Measurements from ENCODE around the gene HNRNPA2B1. TPM values are rescaled to one million over a fixed set of nuclear protein-coding genes. Genes with fewer than 3 reads are reported as not detected.
"Not testable (repeated sequence)": the region's sequence is repeated elsewhere in the genome, so short reads cannot be mapped to it uniquely, and the experiment has no call there.

The HNRNPA2B1 gene
- total and polyA plus RNA-seq, 8 donors: 338 to 1,529 (median 1,312) TPM

GRCh38 chr7:26181474-26182227, 18.9 kb downstream of the HNRNPA2B1 start:
- H3K9me3 ChIP-seq: no peaks in the 10 kb centered on the region
- peaks cover 0 to 10% of the 10 kb centered on the region in 2 donors for H3K4me1 ChIP-seq
- no peaks in the 10 kb centered on the region for H3K27me3 ChIP-seq
- H3K27ac ChIP-seq: no peak overlapping the region
- ATAC-seq (no peak), DNase-seq (no peak)
- no peak for TF ChIP-seq CTCF (IDR thresholded peaks at IDR 0.05)
- peaks cover 0 to 22% of the 10 kb centered on the region in 2 donors for H3K36me3 ChIP-seq
- intact Hi-C loops (cut with DNase I): no loop called here
- H3K4me3 ChIP-seq: no peak overlapping the region

GRCh38 chr7:26180792-26181198, 19.8 kb downstream of the HNRNPA2B1 start:
- DNase-seq (no peak), ATAC-seq (peak; percentile 37)
- intact Hi-C loops (cut with DNase I): no loop called here
- no peak for TF ChIP-seq CTCF (IDR thresholded peaks at IDR 0.05)
- Histone ChIP-seq H3K4me3 (no peak overlapping the region), H3K9me3 (no peaks in the 10 kb centered on the region), H3K36me3 (peaks cover 0 to 16% of the 10 kb centered on the region in 2 donors), H3K27me3 (no peaks in the 10 kb centered on the region), H3K4me1 (peaks cover 0 to 6% of the 10 kb centered on the region in 2 donors), H3K27ac (no peak overlapping the region)

GRCh38 chr7:26179826-26180497, 20.6 kb downstream of the HNRNPA2B1 start:
- H3K4me3 ChIP-seq: no peak overlapping the region
- H3K27ac ChIP-seq: no peak overlapping the region
- TF ChIP-seq CTCF (IDR thresholded peaks at IDR 0.05): no peak
- H3K27me3 ChIP-seq: no peaks in the 10 kb centered on the region
- no peak for DNase-seq
- intact Hi-C loops (cut with DNase I): no loop called here
- peaks cover 0 to 6% of the 10 kb centered on the region in 2 donors for H3K4me1 ChIP-seq
- peak; percentile 3 for ATAC-seq
- peaks cover 0 to 7% of the 10 kb centered on the region in 2 donors for H3K36me3 ChIP-seq
- H3K9me3 ChIP-seq: no peaks in the 10 kb centered on the region

- Histone ChIP-seq H3K4me3 (no peak overlapping the region), H3K9me3 (no peaks in the 10 kb centered on the region), H3K27ac (no peak overlapping the region), H3K27me3 (no peaks in the 10 kb centered on the region), H3K4me1 (peaks cover 0 to 6% of the 10 kb centered on the region in 2 donors), H3K36me3 (peaks cover 0 to 2% of the 10 kb centered on the region in 2 donors)
- ATAC-seq (no peak), DNase-seq (no peak)
- TF ChIP-seq CTCF (IDR thresholded peaks at IDR 0.05): no peak
- intact Hi-C loops (cut with DNase I): no loop called here
These were observed 21.1 kb downstream of the HNRNPA2B1 start for GRCh38 chr7:26179422-26179821.

GRCh38 chr7:26178272-26178960, 22.1 kb downstream of the HNRNPA2B1 start:
- TF ChIP-seq CTCF (IDR thresholded peaks at IDR 0.05): no peak
- Histone ChIP-seq H3K4me1 (peaks cover 0 to 6% of the 10 kb centered on the region in 2 donors), H3K27me3 (no peaks in the 10 kb centered on the region), H3K36me3 (no peaks in the 10 kb centered on the region), H3K27ac (no peak overlapping the region), H3K4me3 (no peak overlapping the region), H3K9me3 (no peaks in the 10 kb centered on the region)
- DNase-seq (no peak), ATAC-seq (peak; percentile 5)
- intact Hi-C loops (cut with DNase I): no loop called here

- intact Hi-C loops (cut with DNase I); H3K36me3 ChIP-seq; H3K27ac ChIP-seq; DNase-seq; H3K4me1 ChIP-seq; H3K9me3 ChIP-seq; H3K4me3 ChIP-seq; H3K27me3 ChIP-seq; ATAC-seq: not testable (repeated sequence)
These were observed 23.3 kb downstream of the HNRNPA2B1 start for GRCh38 chr7:26177269-26177668.

- DNase-seq; H3K27ac ChIP-seq; intact Hi-C loops (cut with DNase I); H3K4me3 ChIP-seq; H3K4me1 ChIP-seq; ATAC-seq; H3K9me3 ChIP-seq; H3K27me3 ChIP-seq; H3K36me3 ChIP-seq: not testable (repeated sequence)
These were observed 23.9 kb downstream of the HNRNPA2B1 start for GRCh38 chr7:26176696-26177095.

Data from left lung (tissue), 10 donors.